NCI-H526 (cell line): ENCODE data around the gene PPP1R3C.
A peak's percentile ranks its signal among the peaks of the same experiment; 100 is the strongest.

ENCODE experiments used
- DNase-seq, 2 experiments: peaks; one replicate each; lab custom pipeline; 2025; lab: John Stamatoyannopoulos, UW

The PPP1R3C gene

DNA sequence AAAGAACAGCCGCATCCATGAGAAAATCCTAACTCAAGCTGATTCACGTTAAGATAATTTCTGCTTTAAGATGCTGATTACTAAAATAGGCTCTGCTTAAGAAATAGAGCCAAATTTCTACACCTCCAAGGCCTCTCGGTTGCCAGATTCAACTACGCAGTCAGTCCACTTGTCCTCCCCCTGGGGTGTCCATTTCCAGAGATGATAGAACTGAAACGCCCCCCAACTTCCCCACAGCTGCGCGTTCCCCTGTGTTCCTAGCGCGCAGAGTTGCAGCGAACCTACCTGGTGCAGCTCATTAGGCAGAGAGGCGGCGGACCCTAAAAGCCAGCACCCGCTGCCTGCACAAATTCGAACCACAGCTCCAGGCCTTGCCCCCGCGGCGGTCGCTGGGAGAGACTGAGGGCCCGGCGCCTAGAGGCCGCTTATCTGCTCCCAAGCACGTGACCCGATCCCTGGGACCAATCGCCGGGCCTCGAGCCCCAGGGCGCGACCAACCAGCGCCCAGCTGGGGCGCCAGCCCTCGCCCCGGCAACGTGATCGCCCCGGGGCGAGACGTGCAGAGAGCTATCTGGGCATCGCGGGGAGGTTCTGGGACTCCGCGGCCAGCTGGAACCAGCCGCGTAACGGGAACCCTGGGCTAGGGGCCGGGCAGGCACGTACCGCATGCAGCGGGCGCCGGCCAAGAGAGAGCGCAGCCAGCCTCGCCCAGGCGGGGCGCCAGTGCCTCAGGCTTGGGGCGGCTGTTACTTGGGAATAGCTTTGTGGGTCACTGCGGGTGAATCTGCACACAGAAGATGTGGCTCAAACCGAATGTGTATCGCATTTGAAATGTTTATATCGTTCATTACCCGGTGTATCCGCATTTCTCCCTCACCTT is at the start of gene PPP1R3C:
TSS of gene PPP1R3C (minus strand) at position 401 of the 880 bp plus-strand sequence. CDS start at position 299, 102 bp downstream.
- peak; percentile 20 to 74 for DNase-seq

DNA sequence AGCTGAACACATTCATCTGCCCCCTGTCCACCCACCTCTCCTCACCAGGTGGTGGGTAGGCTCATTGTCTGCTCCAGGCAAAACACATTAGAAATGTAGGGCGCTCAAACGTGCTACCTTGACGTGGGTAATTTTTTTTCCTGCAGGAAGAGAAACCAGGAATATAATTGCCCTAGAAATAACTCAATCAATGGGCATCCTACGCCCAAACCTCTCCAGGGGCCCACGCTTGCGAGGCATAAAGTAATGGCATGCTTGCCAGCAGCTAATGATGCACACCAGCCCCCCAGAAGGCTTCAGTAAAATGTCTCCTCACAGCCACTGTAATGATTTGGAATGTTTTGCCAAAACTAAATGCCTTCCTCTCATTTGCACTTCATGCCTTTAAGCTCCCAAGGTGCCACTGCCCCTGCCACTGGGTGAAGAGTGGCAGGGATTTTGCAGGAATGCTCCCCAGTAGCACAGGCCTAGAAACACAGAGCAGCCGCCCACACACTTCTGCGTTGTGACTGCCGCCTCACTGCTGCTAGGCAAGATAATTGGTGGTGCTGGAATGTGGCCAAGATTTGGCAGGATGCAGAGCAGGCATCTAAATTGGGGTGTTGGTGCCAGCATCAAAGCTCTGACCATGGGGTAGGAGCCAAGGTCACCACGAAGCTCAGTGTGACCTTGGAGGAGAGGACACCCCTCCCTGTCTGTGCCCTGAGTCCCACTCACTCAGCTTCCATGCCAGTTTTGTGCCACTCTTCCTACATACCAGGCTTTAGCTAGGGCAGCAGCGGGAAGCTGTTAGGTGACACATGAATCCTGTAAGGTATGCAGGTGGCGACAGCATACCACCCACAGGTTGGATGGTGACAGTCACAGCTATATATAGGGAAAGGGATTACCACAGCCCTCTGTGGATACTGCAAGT is 48.7 kb upstream of the PPP1R3C start:
- DNase-seq = no peak

DNA sequence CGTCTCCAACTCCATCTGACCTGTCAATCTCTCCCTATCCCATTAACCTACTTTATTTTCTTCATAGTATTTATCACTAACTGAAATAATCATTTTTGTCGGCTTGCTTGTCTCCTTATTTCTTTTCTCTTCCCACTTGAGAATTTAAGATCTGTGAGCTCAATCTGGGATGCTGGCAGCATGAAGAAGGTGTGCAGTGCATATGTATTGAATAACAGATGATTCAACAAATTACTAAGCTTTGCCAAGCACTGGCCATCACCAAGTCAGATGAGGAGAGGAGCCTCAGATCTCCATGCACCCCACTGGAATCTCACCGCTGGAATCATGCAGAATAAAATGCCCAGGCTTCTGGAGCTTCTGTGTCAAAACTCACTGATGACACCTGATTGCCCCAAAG is 47.6 kb upstream of the PPP1R3C start:
- no peak for DNase-seq

DNA sequence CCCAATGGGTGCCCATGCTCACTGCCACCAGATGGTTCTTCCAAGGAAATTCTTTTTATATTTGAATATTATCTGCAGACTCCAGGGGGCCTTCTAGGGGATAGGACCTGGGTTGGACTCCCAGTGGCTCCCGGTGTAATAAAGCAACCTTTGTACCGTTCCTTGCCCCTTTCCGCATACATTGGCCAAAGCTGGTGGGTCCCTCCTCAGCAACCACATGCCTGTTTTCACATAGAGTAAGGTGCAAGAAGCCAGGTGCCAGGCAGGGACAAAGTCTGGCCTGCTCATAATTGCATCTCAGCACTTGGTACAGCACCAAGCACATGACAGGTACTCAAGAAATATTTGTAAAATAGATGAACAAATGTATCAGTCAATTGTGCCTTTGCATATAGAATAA is 46.4 kb upstream of the PPP1R3C start:
- no peak for DNase-seq

DNA sequence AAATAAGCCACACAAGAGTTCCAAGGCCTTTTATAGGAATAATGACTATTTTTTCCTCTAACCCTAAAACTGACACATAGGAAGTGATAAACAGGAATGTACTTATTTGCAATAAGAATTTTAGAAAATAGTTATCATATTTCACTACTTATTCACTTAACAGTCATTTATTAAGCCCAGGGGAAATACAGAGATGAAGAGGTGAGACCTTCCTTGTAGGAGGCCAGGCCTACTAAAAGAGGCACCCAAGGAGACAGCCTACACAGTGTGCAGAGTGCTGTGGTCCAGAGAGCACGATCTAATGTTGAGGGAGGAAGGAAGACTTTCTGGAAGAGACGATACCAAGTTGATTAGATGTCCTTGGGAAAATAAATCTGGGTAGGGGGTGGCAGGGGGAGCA is 45.0 kb upstream of the PPP1R3C start:
- no peak for DNase-seq

DNA sequence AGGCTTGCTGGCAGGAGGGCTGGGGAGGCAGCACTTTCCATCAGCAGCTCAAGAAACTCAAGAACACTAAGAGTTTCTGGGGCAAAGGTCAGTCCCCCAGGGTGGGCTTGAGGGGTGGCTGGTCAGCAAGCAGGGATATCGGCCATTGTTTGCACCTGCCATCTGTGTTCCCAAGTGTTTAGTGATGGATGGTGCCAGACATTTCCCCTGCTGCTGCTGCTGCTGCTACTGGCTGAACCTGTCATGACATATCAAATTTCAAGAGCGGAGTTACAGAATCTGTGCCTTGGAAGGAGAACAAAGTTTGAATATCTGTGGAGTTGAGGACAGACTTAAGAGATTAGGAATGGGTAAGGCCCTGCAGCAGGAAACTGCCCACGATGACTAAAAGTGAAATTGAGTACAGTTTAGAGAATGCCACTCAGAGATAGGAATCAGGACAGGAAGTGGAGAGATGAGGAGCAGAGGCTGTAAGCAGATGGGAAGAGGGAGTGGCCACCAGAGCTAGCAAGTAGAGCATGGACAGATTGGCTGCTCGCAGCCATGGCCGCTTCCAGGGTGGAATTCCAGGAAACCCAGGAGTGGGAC is 39.2 kb upstream of the PPP1R3C start:
- DNase-seq = peak in 1 of 2 experiments; percentile 11

DNA sequence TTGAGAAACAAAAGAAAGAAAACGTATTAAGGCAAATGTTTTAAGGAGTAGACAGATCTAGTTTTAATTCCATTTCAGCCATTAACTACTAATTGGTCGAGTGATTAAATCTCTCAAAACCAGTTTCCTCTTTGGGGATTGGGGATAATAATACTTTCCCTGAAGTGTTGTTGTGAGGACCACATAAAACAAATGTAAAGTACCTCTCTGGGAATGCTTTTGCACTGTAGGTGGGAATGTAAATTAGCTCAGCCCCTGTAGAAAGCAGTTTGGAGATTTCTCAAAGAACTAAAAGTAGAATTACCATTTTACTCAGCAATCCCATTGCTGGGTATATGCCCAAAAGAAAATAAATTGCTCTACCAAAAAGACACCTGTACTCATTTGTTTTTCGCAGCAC is 36.0 kb upstream of the PPP1R3C start:
- no peak for DNase-seq

DNA sequence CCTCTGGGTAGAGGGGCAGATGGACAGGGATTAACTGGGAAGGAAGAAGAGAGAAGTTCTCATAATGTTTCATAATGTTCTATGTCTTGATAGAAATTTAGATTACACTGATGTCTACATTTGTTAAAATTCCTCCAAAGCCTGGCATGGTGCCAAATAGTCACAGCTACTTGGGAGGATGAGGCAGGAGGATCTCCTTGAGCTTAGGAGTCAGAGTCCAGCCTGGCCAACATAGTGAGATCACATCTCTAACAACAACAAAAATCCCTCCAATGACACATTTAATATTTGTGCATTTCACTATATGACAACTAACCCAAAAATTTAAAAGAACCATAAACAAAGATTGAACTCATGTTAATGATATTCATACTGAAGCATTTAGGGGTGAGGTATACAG is 33.0 kb upstream of the PPP1R3C start:
- DNase-seq = no peak

DNA sequence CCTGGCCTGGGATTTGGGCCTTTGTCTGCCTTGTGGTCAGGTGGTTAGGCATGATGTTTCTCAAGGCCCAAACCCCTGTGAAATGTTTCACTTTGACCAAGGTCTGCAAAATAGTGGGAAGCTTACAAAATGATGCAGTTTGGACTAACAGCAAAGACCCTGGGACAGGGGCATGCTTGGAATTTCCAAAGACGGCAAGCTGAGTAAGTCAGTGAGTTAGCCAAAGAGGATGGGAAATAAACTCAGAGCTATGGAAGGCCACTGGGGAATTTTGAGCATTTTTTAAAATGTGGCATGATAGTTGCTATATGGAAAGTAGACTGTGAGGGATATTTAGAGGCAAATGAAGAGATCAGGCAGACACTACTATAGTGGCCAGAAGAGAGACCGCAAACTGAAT is 31.6 kb upstream of the PPP1R3C start:
- DNase-seq = no peak

DNA sequence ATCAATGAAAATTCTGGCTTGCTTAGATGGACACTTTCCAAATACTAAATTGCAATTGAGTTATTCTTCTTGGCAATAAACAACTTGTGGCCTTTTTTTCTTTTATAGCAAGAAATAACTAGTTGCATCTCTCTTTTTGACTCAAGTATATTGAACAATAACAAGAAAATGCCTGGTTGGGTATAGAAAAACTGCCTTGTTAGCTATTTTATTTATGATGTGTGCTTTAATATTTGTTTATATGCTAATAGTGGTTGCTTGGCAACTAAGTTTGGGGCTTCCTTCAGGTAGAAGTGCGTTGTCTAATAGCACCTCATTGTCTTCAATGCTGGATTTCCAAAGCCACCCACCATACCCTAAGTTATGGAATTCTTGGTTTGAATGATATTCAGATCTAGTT is 30.1 kb upstream of the PPP1R3C start:
- no peak for DNase-seq

DNA sequence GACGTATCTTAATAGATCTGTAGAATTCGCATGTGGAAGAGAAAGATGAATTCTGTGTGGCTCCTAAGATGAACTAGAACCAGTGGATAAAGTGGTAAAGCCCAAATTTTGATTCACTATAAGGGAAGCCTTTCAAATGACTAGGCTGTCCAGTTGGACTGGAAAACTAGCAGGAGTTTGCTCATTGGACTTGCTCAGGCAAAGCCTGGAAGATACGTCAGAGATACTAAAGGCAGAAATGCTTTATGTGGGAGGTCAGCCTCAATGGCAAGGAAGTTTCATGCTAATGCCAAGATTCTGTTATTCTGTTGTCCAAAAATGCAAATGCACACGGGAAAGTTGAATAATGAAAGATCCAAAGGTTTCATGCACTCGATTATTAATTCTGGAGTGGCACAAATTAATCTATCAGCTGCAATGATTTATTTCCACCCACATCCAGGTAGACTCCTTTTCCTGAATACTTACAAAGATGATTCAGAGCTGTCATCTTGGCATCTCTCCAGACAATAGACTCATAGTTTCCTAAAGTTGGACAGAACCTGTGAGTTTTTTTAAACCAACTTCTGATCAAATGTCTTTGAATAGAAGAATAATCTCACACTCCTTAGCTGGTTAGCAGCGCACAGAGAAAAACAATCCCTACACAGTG is 20.5 kb upstream of the PPP1R3C start:
- DNase-seq = no peak

DNA sequence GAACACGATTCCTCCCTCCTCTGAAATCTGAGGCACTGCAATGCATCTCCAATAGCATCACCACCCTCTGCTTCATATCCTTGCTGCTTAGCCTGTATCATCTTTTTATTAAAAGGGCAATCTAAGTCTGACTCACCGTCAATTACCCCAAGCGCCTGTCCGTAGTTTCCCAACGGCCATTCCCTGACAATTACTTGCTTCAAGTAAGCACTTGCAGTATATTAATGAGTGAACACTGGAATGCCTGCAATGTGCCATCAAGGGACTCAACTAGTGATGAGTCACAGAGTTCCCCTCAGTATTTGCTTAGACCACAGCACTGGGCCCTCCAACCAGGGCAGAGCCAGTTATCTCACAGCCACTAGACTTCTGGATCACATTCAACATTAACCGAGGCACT is 19.5 kb upstream of the PPP1R3C start:
- DNase-seq = no peak

DNA sequence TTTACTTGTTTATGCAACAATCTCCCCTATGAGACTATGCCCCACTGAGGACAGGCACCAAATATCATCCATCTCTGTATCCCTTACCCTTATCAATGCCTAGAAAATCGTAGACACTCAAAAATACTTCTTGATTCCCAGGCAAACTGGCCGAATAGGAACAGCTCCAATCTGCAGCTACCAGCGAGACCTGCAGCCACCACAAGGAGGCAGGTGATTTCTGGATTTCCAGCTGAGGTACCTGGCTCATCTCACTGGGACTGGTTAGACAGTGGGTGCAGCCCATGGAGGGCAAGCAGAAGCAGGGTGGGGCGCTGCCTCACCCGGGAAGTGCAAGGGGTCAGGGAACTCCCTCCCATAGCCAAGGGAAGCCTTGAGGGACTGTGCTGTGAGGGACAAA is 10.8 kb upstream of the PPP1R3C start:
- DNase-seq = peak; percentile 1 to 31

DNA sequence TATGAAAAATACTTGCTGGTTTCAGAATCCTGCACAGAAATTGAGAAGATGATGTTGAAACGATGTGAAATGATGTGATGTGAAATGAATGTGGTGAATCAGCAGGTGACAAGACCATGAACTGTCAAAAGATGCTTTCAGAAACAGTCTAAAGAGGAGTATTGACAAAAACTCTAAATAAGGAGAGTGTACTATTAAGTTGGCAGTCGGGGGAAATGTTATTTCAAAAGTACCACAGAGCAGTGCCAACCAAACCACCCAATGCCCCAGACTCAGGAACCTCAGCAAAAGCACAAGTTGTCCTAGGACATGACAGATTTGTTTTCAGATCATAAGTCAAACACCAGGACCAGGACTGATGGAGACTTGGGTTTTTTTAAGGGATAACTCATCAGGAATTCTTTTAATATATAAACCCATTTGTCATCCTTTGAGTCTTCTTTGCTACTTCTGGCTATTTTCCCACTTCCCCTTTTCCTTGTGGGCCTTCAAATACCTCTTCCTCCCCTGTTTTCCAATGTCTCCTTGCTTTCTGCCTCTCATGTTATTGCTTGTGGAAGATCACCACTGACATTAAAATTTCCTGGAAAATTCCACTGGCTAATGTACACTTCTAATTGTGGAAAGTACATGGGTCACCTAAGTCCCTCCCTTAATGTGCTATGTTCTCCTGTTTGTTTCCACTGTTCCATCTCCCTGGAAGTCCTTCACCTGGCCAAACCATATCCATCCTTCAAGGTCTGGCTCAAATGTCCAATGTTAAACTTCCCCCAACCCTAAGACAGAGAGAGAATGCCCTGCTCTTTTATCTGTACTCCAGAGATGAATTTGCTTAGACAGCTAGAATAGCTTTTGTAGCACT is 10.2 kb upstream of the PPP1R3C start:
- DNase-seq = no peak

DNA sequence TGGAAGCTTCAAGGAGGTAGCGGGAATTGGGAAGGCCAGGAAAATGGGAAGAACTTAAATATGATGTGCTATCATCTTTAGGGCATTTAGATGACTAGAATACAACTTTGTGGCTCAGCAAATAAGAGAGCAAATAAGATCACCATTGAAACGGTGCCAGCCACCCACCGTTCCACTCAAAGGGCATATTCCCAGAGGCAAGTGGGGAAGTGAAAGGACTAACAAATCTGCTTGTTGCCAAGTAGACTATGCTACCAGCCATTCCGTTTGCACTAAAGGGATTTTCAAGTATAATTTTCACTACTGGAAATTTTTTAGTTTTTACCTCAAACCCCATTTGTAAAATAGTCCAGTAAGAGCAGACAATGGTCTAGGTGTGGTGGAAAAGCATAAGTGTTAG is 4.0 kb upstream of the PPP1R3C start:
- no peak for DNase-seq

DNA sequence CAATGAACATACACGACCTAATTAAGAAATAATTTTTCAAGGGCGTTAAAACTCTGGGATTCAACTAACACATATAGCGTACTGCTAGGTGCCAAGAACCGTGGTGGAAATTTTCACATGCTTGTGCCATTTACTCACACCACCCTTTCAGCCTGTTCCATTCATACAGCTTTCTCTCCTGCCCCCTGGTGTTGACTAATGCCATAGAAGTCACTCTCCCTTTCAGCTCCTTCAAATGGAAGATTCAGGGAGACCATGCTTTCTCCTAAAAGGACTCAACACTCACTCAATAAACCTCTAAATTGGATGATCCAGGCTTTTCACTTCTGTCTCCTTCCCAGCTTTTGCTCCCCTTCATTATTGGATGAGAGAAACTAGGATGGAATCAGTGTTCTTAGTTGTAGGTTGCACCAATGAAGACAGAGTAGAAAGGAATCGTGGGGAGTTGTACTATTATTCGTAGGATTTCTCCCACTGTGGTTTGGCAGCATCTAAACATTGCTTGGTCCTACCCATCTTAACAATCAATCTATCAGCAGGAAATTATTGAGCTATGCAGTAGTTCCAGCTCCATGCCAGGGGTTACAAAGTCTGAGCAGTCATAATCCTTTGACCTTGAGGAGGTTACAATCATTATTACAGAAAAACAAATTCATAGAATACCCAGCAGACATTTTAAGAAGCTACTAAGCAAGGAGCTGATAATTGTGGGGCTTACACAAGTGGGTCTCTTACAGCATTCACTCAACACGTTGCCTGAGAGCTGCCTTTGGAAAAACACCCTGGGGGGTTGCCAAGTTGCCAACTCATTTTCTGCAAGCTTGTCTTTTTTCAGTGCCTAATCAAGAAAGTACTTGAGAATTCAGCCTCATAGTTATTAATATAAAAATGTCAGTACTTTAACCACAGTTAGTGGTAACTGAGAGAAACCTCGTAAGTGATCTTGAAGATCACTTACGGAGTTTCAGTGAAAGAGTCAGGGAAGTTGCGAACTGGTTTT is 2.8 kb upstream of the PPP1R3C start:
- DNase-seq = peak in 1 of 2 experiments; percentile 75

DNA sequence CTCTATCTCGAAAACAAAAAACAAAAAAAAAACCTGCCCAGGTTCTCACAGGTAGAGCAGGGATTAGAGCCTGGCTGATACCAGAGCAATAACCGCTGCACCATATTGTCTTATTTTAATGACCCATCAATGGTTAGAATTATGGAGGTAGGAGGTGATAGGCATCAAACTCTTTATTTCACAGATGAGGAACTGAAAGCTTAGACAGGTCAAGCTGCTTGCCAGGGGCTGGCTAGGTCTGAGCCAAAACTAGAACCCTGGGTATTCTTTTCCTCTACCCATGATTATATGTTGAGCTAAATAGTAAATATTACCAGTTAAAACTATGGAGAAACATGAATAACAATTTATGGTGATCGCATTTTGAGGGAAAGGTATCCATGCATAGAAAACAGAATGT is 2.0 kb upstream of the PPP1R3C start:
- no peak for DNase-seq

DNA sequence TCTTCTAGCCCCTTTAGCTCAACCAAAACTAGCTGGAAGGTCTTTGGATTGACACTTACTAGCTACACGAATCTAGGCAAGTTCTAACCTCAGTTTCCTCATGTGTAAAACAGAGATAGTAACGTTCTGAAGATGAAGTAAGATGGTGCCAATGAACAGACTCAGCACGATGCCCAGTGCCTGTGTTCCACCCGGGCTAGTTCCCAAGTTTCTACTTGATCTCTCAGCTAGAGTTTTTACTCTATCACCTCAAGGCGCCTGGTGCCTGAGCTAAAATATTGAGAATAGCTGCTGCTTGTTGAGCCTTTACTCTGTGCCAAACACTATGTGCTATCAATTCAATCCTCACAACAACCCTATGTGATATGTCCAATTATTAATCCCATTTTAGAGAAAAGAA is 1.4 kb upstream of the PPP1R3C start:
- no peak for DNase-seq

DNA sequence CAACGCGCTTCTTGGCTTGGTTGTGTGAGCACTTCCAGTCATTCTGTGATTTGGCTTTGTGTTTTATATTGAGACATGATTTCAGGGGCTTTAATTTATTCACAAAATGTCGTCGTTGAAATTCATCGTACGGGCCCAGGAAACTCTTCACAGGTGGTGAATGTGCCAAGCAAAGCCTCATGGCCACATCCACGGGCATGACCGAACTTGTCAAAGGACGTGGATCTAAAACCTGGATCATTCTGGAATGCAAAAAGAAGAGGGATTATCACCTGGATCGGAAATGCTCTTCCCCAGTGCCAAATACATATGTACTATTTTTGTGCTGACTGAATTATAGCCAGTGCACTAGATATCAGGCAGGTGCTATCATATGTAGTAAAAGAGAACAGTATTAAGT is 2.2 kb downstream of the PPP1R3C start:
- DNase-seq = no peak
